IMR-90 (cell line): ENCODE results near the gene AP1M2. TPM values are rescaled to one million over a fixed set of nuclear protein-coding genes. Genes with fewer than 3 reads are reported as not detected.

Experiments
- ATAC-seq: fragments of 200-7000 bp; cut with Tn5 transposase; 2 replicates; pipeline ENCODE4 v1.9.1; 2020; ENCODE audit warnings: low read depth, mild to moderate bottlenecking, moderate library complexity
- BruUV-seq: library from RNA; stranded (reverse); fragments of 400-500 nt; replicated peaks from 2 replicates; lab custom pipeline; 2021; lab: Mats Ljungman, UMichigan
- CTCF ChIA-PET: fragments of 300-600 bp; formaldehyde crosslinking; extraction: SDS; loops from one replicate; lab custom pipeline; 2021; ENCODE audit warnings: antibody characterized with exemption; lab: Yijun Ruan, JAX
- POLR2A ChIA-PET: fragments of 300-600 bp; sonication (Branson Sonifier 250); formaldehyde crosslinking; loops from one replicate; lab custom pipeline; 2022; ENCODE audit warnings: antibody characterized with exemption; ENCODE audit not compliant: unreplicated experiment; lab: Charles Lee
- DNase-seq: peaks from one replicate; pipeline ENCODE4 v3.0.0; 2013
- H2AFZ ChIP-seq: replicated peaks from 2 replicates; pipeline ENCODE3; 2013; ENCODE audit warnings: low read length, mild to moderate bottlenecking; ENCODE audit not compliant: poor library complexity
- H2AK5ac ChIP-seq: 2 replicates; pipeline ENCODE4 v1.6.1; 2013; ENCODE audit warnings: low read depth, low read length, inconsistent platforms
- H2AK9ac ChIP-seq: replicated peaks from 2 replicates; pipeline ENCODE3; 2013; ENCODE audit warnings: mild to moderate bottlenecking, low read depth, low read length, moderate library complexity; ENCODE audit not compliant: poor library complexity
- H2BK120ac ChIP-seq: 2 replicates; pipeline ENCODE4 v1.6.1; 2013; ENCODE audit warnings: low read depth, low read length, inconsistent platforms
- H2BK15ac ChIP-seq: 3 replicates; pipeline ENCODE4 v1.6.1; 2013; ENCODE audit warnings: low read depth, low read length, inconsistent platforms
- H2BK20ac ChIP-seq: 2 replicates; pipeline ENCODE4 v1.6.1; 2013; ENCODE audit warnings: low read depth, mild to moderate bottlenecking, inconsistent platforms, low read length, moderate library complexity
- H2BK5ac ChIP-seq: 2 replicates; pipeline ENCODE4 v1.6.1; 2013; ENCODE audit warnings: mild to moderate bottlenecking, low read depth, low read length, inconsistent platforms; ENCODE audit not compliant: poor library complexity, severe bottlenecking
- H3K14ac ChIP-seq: replicated peaks from 2 replicates; pipeline ENCODE4 v1.6.1; 2013; ENCODE audit warnings: low read depth, low read length, inconsistent platforms
- H3K18ac ChIP-seq: 2 replicates; pipeline ENCODE4 v1.6.1; 2013; ENCODE audit warnings: low read depth, low read length, control low read depth
- H3K23ac ChIP-seq: 2 replicates; pipeline ENCODE4 v1.6.1; 2013; ENCODE audit warnings: low read depth, low read length, inconsistent platforms
- H3K27ac ChIP-seq: 2 replicates; pipeline ENCODE4 v1.5.1; 2013; ENCODE audit warnings: mild to moderate bottlenecking, control low read depth, low read length; ENCODE audit not compliant: insufficient read depth
- H3K27me3 ChIP-seq: 2 replicates; pipeline ENCODE4 v1.6.1; 2013; ENCODE audit warnings: low read length; ENCODE audit not compliant: control insufficient read depth, insufficient read depth
- H3K36me3 ChIP-seq: 2 replicates; pipeline ENCODE4 v1.6.1; 2013; ENCODE audit warnings: low read length, mixed read lengths; ENCODE audit not compliant: control insufficient read depth, insufficient read depth
- H3K4ac ChIP-seq: 2 replicates; pipeline ENCODE4 v1.6.1; 2013; ENCODE audit warnings: low read depth, low read length, inconsistent platforms
- H3K4me1 ChIP-seq: 2 replicates; pipeline ENCODE4 v1.6.1; 2013; ENCODE audit warnings: low read length, mixed read lengths; ENCODE audit not compliant: control insufficient read depth, insufficient read depth
- H3K4me2 ChIP-seq: 2 replicates; pipeline ENCODE4 v1.6.1; 2013; ENCODE audit warnings: low read depth, mild to moderate bottlenecking, control low read depth, low read length, moderate library complexity
- H3K4me3 ChIP-seq: 2 replicates; pipeline ENCODE4 v1.5.1; 2013; ENCODE audit warnings: low read depth, mild to moderate bottlenecking, control low read depth, low read length, moderate library complexity; ENCODE audit not compliant: insufficient read depth
- H3K56ac ChIP-seq: 2 replicates; pipeline ENCODE4 v1.6.1; 2013; ENCODE audit warnings: low read length, inconsistent platforms; ENCODE audit not compliant: insufficient read depth; ENCODE audit errors: extremely low read depth
- H3K79me1 ChIP-seq, 2 experiments: 2 replicates each; pipeline ENCODE4 v1.6.1; 2013; ENCODE audit warnings: low read length in 2 of 2, inconsistent platforms in 1 of 2, low read depth in 1 of 2
- H3K9ac ChIP-seq: 2 replicates; pipeline ENCODE4 v1.6.1; 2013; ENCODE audit warnings: low read depth, low read length, control low read depth
- H3K9me1 ChIP-seq: 2 replicates; pipeline ENCODE4 v1.6.1; 2013; ENCODE audit warnings: low read length, inconsistent platforms; ENCODE audit not compliant: insufficient read depth
- H3K9me3 ChIP-seq: 2 replicates; pipeline ENCODE4 v1.6.1; 2013; ENCODE audit warnings: low read length; ENCODE audit not compliant: control insufficient read depth, insufficient read depth
- H4K20me1 ChIP-seq: 2 replicates; pipeline ENCODE4 v1.6.1; 2013; ENCODE audit warnings: low read length, inconsistent platforms; ENCODE audit not compliant: insufficient read depth
- H4K5ac ChIP-seq: 2 replicates; pipeline ENCODE4 v1.6.1; 2013; ENCODE audit warnings: mild to moderate bottlenecking, low read depth, low read length, control low read depth
- H4K8ac ChIP-seq, 2 experiments: 2 replicates each; pipeline ENCODE4 v1.6.1; 2013; ENCODE audit warnings: low read depth in 2 of 2, low read length in 2 of 2, control low read depth in 1 of 2, inconsistent platforms in 1 of 2
- H4K91ac ChIP-seq: 2 replicates; pipeline ENCODE4 v1.6.1; 2013; ENCODE audit warnings: low read depth, low read length, inconsistent platforms; ENCODE audit not compliant: insufficient read depth
- ELK1 ChIP-seq: fragments of 150-350 bp; IDR thresholded peaks from 2 replicates; pipeline ENCODE4 v1.6.1; 2016; ENCODE audit warnings: low read depth, mild to moderate bottlenecking, low read length, moderate library complexity, borderline replicate concordance
- MAZ ChIP-seq: IDR thresholded peaks from 2 replicates; pipeline ENCODE4 v1.6.1; 2012; ENCODE audit warnings: low read depth, mild to moderate bottlenecking, low read length, improper control_type of control experiment, moderate library complexity, borderline replicate concordance
- NFE2L2 ChIP-seq: fragments of 150-350 bp; IDR thresholded peaks from 2 replicates; pipeline ENCODE4 v1.6.1; 2016; ENCODE audit warnings: low read depth, mild to moderate bottlenecking, low read length
- POLR2A ChIP-seq: IDR thresholded peaks from 2 replicates; pipeline ENCODE4 v1.6.1; 2012; ENCODE audit warnings: mild to moderate bottlenecking, low read depth, low read length
- WGBS, 2 experiments: methylation state at CpG; one replicate each; pipeline versions ENCODE4 v1.1.5 to v1.1.7; 2013; ENCODE audit warnings: missing lambda C conversion rate in 2 of 2; ENCODE audit not compliant: insufficient read length in 1 of 2; ENCODE audit errors: extremely low coverage in 2 of 2; 5-methylcytosine and 5-hydroxymethylcytosine counted together
- dilution Hi-C: fragments of 300-500 bp; cut with HindIII; formaldehyde crosslinking; loops from one replicate; pipeline ENCODE4 v1.14.3; 2018; ENCODE audit warnings: low sequenced_read_pairs; ENCODE audit not compliant: unreplicated experiment
- in situ Hi-C: fragments of 300-500 bp; cut with MboI; formaldehyde crosslinking; loops from 3 replicates; pipeline ENCODE4 v1.14.3; 2019; ENCODE audit warnings: low sequenced_read_pairs, inconsistent platforms, mixed read lengths
- intact Hi-C: fragments of 100-400 bp; cut with micrococcal nuclease; formaldehyde crosslinking; loops from 2 replicates; pipeline ENCODE4 v1.10.0; 2022
- polyA plus RNA-seq, 3 experiments: library from polyadenylated mRNA; depleted of rRNA; stranded (reverse); fragments of >200 nt; gene quantifications; 2 replicates each; pipeline ENCODE4 v1.2.3, GENCODE V29; 2012; ENCODE audit warnings: low replicate concordance in 1 of 3
- total RNA-seq: library from RNA; depleted of rRNA; stranded (reverse); fragments of >200 nt; gene quantifications from 2 replicates; pipeline ENCODE4 v1.2.3, GENCODE V29; 2012
- TF ChIP-seq, protein P1 (sequence below): fragments of 150-350 bp; IDR thresholded peaks from 2 replicates; pipeline ENCODE4 v1.6.1; 2017; ENCODE audit warnings: mild to moderate bottlenecking, antibody characterized with exemption, low read length, low read depth

AP1M2 gene
- total and polyA plus RNA-seq, 2 of the 4 experiments (the other 2 are of a cell fraction): 0.17 TPM; not detected in 1

GRCh38 chr19:10593148-10593547, 6.0 kb upstream of the AP1M2 start:
- no CpG with 5 or more reads among the region's 7 CpGs for WGBS, 2 experiments
- Histone ChIP-seq H3K36me3 (no peaks in the 10 kb centered on the region), H2BK20ac (no peak overlapping the region), H2BK5ac (no peak overlapping the region), H4K5ac (no peak overlapping the region), H3K9ac (no peak overlapping the region), H3K79me1 (no peaks in the 10 kb centered on the region), H3K4me3 (no peak overlapping the region), H2BK15ac (no peak overlapping the region), H3K9me3 (no peaks in the 10 kb centered on the region), H2BK120ac (no peak overlapping the region), H2AFZ (no peak overlapping the region), H3K27ac (no peak overlapping the region), H3K4ac (no peak overlapping the region), H3K14ac (no peak overlapping the region), H2AK5ac (no peak overlapping the region), H4K20me1 (no peaks in the 10 kb centered on the region), H3K18ac (no peak overlapping the region), H3K56ac (no peak overlapping the region), H3K4me2 (no peak overlapping the region), H2AK9ac (no peak overlapping the region), H4K8ac (no peak overlapping the region), H3K9me1 (no peaks in the 10 kb centered on the region; the same call in 1 of the 2 replicates), H3K23ac (no peak overlapping the region), H3K27me3 (peaks cover 23% of the 10 kb centered on the region), H4K91ac (no peak overlapping the region), H3K4me1 (no peaks in the 10 kb centered on the region; the same call in 1 of the 2 replicates)
- ATAC-seq (no peak), DNase-seq (no peak)
- no TSS peak for BruUV-seq
- ChIA-PET POLR2A (no interaction called here), CTCF (no interaction called here)
- intact Hi-C loops: no loop called here
- in situ Hi-C loops: no loop called here
- dilution Hi-C loops: no loop called here
- TF ChIP-seq NFE2L2 (no peak), ELK1 (no peak), POLR2A (no peak), MAZ (no peak)
- TF ChIP-seq, protein P1, sequence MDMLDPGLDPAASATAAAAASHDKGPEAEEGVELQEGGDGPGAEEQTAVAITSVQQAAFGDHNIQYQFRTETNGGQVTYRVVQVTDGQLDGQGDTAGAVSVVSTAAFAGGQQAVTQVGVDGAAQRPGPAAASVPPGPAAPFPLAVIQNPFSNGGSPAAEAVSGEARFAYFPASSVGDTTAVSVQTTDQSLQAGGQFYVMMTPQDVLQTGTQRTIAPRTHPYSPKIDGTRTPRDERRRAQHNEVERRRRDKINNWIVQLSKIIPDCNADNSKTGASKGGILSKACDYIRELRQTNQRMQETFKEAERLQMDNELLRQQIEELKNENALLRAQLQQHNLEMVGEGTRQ: no peak
